Endodermal cell (in vitro differentiated cells): ENCODE measurements around the gene KLHL3. TPM values are rescaled to one million over a fixed set of nuclear protein-coding genes. Genes with fewer than 3 reads are reported as not detected.

Experiments
- DNase-seq: peaks from one replicate; pipeline ENCODE4 v3.0.0-alpha.2; 2017
- H3K27ac ChIP-seq: 2 replicates; pipeline ENCODE4 v1.5.1; 2013; ENCODE audit warnings: mild to moderate bottlenecking, low read depth, low read length, moderate library complexity
- H3K27me3 ChIP-seq: 2 replicates; pipeline ENCODE4 v1.6.1; 2013; ENCODE audit warnings: mild to moderate bottlenecking, low read length, moderate library complexity; ENCODE audit not compliant: insufficient read depth, control insufficient read depth, poor library complexity, severe bottlenecking
- H3K36me3 ChIP-seq: 2 replicates; pipeline ENCODE4 v1.7.0; 2013; ENCODE audit warnings: mild to moderate bottlenecking, low read length, moderate library complexity; ENCODE audit not compliant: control insufficient read depth, insufficient read depth
- H3K4me1 ChIP-seq: one replicate; pipeline ENCODE4 v1.7.0; 2013; ENCODE audit warnings: low read length; ENCODE audit not compliant: control insufficient read depth, insufficient read depth
- H3K4me3 ChIP-seq: 2 replicates; pipeline ENCODE4 v1.5.1; 2013; ENCODE audit warnings: mild to moderate bottlenecking, low read length, moderate library complexity
- H3K9ac ChIP-seq: 2 replicates; pipeline ENCODE4 v1.6.1; 2013; ENCODE audit warnings: mild to moderate bottlenecking, low read length, moderate library complexity; ENCODE audit not compliant: poor library complexity, severe bottlenecking; ENCODE audit errors: extremely low read depth
- H3K9me3 ChIP-seq: 2 replicates; pipeline ENCODE4 v1.6.1; 2013; ENCODE audit warnings: mild to moderate bottlenecking, low read length, moderate library complexity; ENCODE audit not compliant: control insufficient read depth
- H3K27ac Mint-ChIP-seq: 2 replicates; pipeline ENCODE4 v1.8.0; 2020; ENCODE audit warnings: mixed read lengths
- H3K27me3 Mint-ChIP-seq: 2 replicates; pipeline ENCODE4 v1.8.0; 2021; ENCODE audit warnings: mild to moderate bottlenecking, mixed read lengths; ENCODE audit not compliant: insufficient read depth
- H3K36me3 Mint-ChIP-seq: 2 replicates; pipeline ENCODE4 v1.8.0; 2020; ENCODE audit warnings: low read depth, mixed read lengths
- H3K4me1 Mint-ChIP-seq: 2 replicates; pipeline ENCODE4 v1.8.0; 2020; ENCODE audit warnings: mixed read lengths
- H3K4me3 Mint-ChIP-seq: 2 replicates; pipeline ENCODE4 v1.8.0; 2020; ENCODE audit warnings: mild to moderate bottlenecking, moderate library complexity, mixed read lengths
- H3K9me3 Mint-ChIP-seq: 2 replicates; pipeline ENCODE4 v1.8.0; 2020; ENCODE audit warnings: mild to moderate bottlenecking, mixed read lengths
- WGBS, 2 experiments: methylation state at CpG; one replicate each; pipeline versions ENCODE4 v1.1.5 to v1.1.7; 2013; ENCODE audit warnings: missing lambda C conversion rate in 2 of 2, mixed read lengths in 1 of 2; ENCODE audit not compliant: insufficient coverage in 1 of 2, insufficient read length in 1 of 2; 5-methylcytosine and 5-hydroxymethylcytosine counted together
- total RNA-seq, 2 donors: library from RNA; stranded (reverse); fragmentation: NEBNext Ultra II Directional in 1 of 2; extraction: Animal tissue kit (Norgen Biotek cat#: 25700) in 1 of 2; gene quantifications; 2 replicates in 1 of 2; 3 replicates in 1 of 2; pipeline ENCODE4 v1.2.1, GENCODE V29; 2021
- TF ChIP-seq, protein P1 (sequence below): fragments of 200-600 bp; sonication (generic); conservative IDR thresholded peaks from 2 replicates; pipeline ENCODE4 v1.5.0; 2021; ENCODE audit warnings: antibody characterized with exemption, mild to moderate bottlenecking

Gene KLHL3
- total RNA-seq, 2 donors from 2014 or later, result 17.5 to 19.4 TPM

DNA sequence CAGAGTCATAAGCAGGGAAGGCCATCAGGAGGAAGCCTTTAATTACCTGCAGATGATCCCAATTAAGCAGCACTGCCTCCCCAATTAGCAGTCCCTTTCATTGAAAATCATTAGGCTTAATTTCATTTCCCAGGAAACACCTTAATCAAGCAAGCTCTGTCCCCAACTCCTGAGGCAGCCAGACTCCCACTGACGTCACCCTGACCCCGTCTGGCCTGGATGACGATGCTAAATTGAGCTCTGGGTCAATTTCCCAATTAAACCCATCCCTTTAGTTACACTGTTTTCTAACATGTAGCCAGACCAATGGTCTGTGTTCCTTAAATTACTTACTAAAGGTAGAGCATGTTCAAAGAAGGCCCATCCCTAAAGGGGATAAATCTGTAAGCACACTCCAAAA, 152.8 kb downstream of the KLHL3 start:
- no peak for DNase-seq
- Mint-ChIP-seq H3K27ac (no peak overlapping the region), H3K27me3 (peaks cover 6% of the 10 kb centered on the region), H3K9me3 (peaks cover 15% of the 10 kb centered on the region), H3K4me1 (no peaks in the 10 kb centered on the region), H3K4me3 (no peak overlapping the region), H3K36me3 (no peaks in the 10 kb centered on the region)
- H3K4me1 ChIP-seq, result no peaks in the 10 kb centered on the region
- H3K27me3 ChIP-seq, result no peaks in the 10 kb centered on the region
- no peak overlapping the region for H3K9ac ChIP-seq
- no peaks in the 10 kb centered on the region for H3K36me3 ChIP-seq
- TF ChIP-seq, protein P1, sequence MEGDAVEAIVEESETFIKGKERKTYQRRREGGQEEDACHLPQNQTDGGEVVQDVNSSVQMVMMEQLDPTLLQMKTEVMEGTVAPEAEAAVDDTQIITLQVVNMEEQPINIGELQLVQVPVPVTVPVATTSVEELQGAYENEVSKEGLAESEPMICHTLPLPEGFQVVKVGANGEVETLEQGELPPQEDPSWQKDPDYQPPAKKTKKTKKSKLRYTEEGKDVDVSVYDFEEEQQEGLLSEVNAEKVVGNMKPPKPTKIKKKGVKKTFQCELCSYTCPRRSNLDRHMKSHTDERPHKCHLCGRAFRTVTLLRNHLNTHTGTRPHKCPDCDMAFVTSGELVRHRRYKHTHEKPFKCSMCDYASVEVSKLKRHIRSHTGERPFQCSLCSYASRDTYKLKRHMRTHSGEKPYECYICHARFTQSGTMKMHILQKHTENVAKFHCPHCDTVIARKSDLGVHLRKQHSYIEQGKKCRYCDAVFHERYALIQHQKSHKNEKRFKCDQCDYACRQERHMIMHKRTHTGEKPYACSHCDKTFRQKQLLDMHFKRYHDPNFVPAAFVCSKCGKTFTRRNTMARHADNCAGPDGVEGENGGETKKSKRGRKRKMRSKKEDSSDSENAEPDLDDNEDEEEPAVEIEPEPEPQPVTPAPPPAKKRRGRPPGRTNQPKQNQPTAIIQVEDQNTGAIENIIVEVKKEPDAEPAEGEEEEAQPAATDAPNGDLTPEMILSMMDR, result no peak
- H3K27ac ChIP-seq, result no peak overlapping the region
- WGBS, 2 experiments, result 82 to 93% methylated on average over 3 of the region's 3 CpGs
- no peak overlapping the region for H3K4me3 ChIP-seq
- H3K9me3 ChIP-seq, result peaks cover 11% of the 10 kb centered on the region

DNA sequence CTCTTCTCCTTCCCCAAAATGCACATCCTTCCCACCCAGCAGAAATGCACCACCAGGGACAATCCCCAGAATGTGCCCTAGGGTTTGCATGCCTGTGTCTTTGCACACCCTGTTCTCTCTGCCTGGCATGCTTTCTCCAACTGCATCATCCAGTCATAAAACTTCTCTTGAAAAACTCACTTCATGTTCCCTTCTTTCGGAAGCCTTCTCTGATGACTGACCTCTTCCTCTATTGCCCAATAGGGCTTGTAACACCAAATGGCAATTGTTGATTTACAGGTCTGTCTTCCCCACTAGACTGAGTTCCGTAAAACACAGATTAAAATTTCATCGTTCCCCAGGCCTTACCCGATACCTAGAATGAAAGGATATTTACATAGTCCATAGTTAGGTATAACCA, 153.7 kb downstream of the KLHL3 start:
- no peak overlapping the region for H3K27ac ChIP-seq
- Mint-ChIP-seq H3K4me3 (no peak overlapping the region), H3K27me3 (peaks cover 3% of the 10 kb centered on the region), H3K4me1 (no peaks in the 10 kb centered on the region), H3K27ac (no peak overlapping the region), H3K36me3 (no peaks in the 10 kb centered on the region), H3K9me3 (peaks cover 15% of the 10 kb centered on the region)
- peaks cover 11% of the 10 kb centered on the region for H3K9me3 ChIP-seq
- TF ChIP-seq, protein P1, result no peak
- H3K9ac ChIP-seq, result no peak overlapping the region
- H3K4me3 ChIP-seq, result no peak overlapping the region
- no peaks in the 10 kb centered on the region for H3K27me3 ChIP-seq
- 90 to 92% methylated on average over 1 to 4 of the region's 4 CpGs for WGBS, 2 experiments
- no peaks in the 10 kb centered on the region for H3K4me1 ChIP-seq
- H3K36me3 ChIP-seq, result no peaks in the 10 kb centered on the region
- DNase-seq, result no peak

GRCh38 chr5:137581776-137582175, 154.1 kb downstream of the KLHL3 start:
- Histone ChIP-seq H3K27ac (no peak overlapping the region), H3K9ac (no peak overlapping the region), H3K27me3 (no peaks in the 10 kb centered on the region), H3K36me3 (no peaks in the 10 kb centered on the region), H3K9me3 (peaks cover 11% of the 10 kb centered on the region), H3K4me3 (no peak overlapping the region), H3K4me1 (no peaks in the 10 kb centered on the region)
- no peaks in the 10 kb centered on the region for H3K36me3 Mint-ChIP-seq
- H3K27me3 Mint-ChIP-seq, result no peaks in the 10 kb centered on the region
- no peak for DNase-seq
- peaks cover 15% of the 10 kb centered on the region for H3K9me3 Mint-ChIP-seq
- TF ChIP-seq, protein P1, result no peak
- H3K27ac Mint-ChIP-seq, result no peak overlapping the region
- no peaks in the 10 kb centered on the region for H3K4me1 Mint-ChIP-seq
- WGBS, 2 experiments, result 72 to 73% methylated on average over 6 of the region's 6 CpGs
- no peak overlapping the region for H3K4me3 Mint-ChIP-seq
